Liver (tissue), 9 donors: ENCODE data around the gene HSD17B1. TPM values are rescaled to one million over a fixed set of nuclear protein-coding genes. Genes with fewer than 3 reads are reported as not detected.

Experiments used
- DNase-seq: peaks from one replicate; pipeline ENCODE4 v3.0.0-alpha.2; 2017; ENCODE audit warnings: low spot score
- H3K27ac ChIP-seq, 2 donors: one replicate each; pipeline ENCODE4 v1.7.0; 2013; ENCODE audit warnings: inconsistent platforms in 2 of 2, low read length in 2 of 2, control low read depth in 1 of 2, low read depth in 1 of 2, mild to moderate bottlenecking in 1 of 2
- H3K27me3 ChIP-seq, 4 donors: one replicate each; pipeline versions ENCODE4 v1.6.1 to v1.7.0; 2013; ENCODE audit warnings: low read length in 3 of 4, inconsistent platforms in 1 of 4, mild to moderate bottlenecking in 1 of 4, moderate library complexity in 1 of 4; ENCODE audit not compliant: control insufficient read depth in 4 of 4, insufficient read depth in 4 of 4
- H3K36me3 ChIP-seq, 4 donors: one replicate each; pipeline versions ENCODE4 v1.6.1 to v1.7.0; 2013; ENCODE audit warnings: low read length in 3 of 4, mild to moderate bottlenecking in 3 of 4, low read depth in 1 of 4, moderate library complexity in 1 of 4; ENCODE audit not compliant: control insufficient read depth in 4 of 4, insufficient read depth in 3 of 4
- H3K4me1 ChIP-seq, 4 donors: one replicate each; pipeline versions ENCODE4 v1.6.1 to v1.7.0; 2013; ENCODE audit warnings: low read length in 3 of 4, mild to moderate bottlenecking in 3 of 4, moderate library complexity in 1 of 4; ENCODE audit not compliant: control insufficient read depth in 4 of 4, insufficient read depth in 4 of 4
- H3K4me3 ChIP-seq, 3 donors: one replicate each; pipeline versions ENCODE4 v1.6.1 to v1.7.0; 2013; ENCODE audit warnings: low read length in 3 of 3, control low read depth in 1 of 3, low read depth in 1 of 3, mild to moderate bottlenecking in 1 of 3
- H3K9ac ChIP-seq, 2 donors: one replicate each; pipeline ENCODE4 v1.7.0; 2013; ENCODE audit warnings: low read length in 2 of 2, mild to moderate bottlenecking in 2 of 2, moderate library complexity in 2 of 2, control low read depth in 1 of 2, low read depth in 1 of 2
- H3K9me3 ChIP-seq, 4 donors: one replicate each; pipeline versions ENCODE4 v1.6.1 to v1.7.0; 2013; ENCODE audit warnings: low read length in 3 of 4; ENCODE audit not compliant: control insufficient read depth in 4 of 4
- ATF3 ChIP-seq: IDR thresholded peaks from 2 replicates; pipeline ENCODE4 v1.6.1; 2016; ENCODE audit warnings: antibody characterized with exemption
- EGR1 ChIP-seq, 2 donors: IDR thresholded peaks; 2 replicates each; pipeline ENCODE4 v1.6.1; 2016 to 2018; ENCODE audit warnings: antibody characterized with exemption in 2 of 2, low read depth in 2 of 2
- FOXA1 ChIP-seq: IDR thresholded peaks from 2 replicates; pipeline ENCODE4 v1.6.1; 2016; ENCODE audit warnings: antibody characterized with exemption
- GABPA ChIP-seq, 2 donors: IDR thresholded peaks in 1 of 2; conservative IDR thresholded peaks in 1 of 2; 2 replicates each; pipeline ENCODE4 v1.6.1; 2016; ENCODE audit warnings: antibody characterized with exemption in 2 of 2, mild to moderate bottlenecking in 1 of 2, moderate library complexity in 1 of 2
- HNF4G ChIP-seq: IDR thresholded peaks from 2 replicates; pipeline ENCODE4 v1.6.1; 2016; ENCODE audit warnings: antibody characterized with exemption
- JUND ChIP-seq, 2 donors: IDR thresholded peaks; 2 replicates each; pipeline ENCODE4 v1.6.1; 2016; ENCODE audit warnings: antibody characterized with exemption in 2 of 2
- MAX ChIP-seq: IDR thresholded peaks from 2 replicates; pipeline ENCODE4 v1.6.1; 2016; ENCODE audit warnings: antibody characterized with exemption
- NR2F2 ChIP-seq: IDR thresholded peaks from 2 replicates; pipeline ENCODE4 v1.6.1; 2016; ENCODE audit warnings: antibody characterized with exemption
- RAD21 ChIP-seq, 2 donors: IDR thresholded peaks; 2 replicates each; pipeline ENCODE4 v1.6.1; 2016; ENCODE audit warnings: antibody characterized with exemption in 2 of 2, mild to moderate bottlenecking in 2 of 2
- RXRA ChIP-seq, 2 donors: IDR thresholded peaks; 2 replicates each; pipeline ENCODE4 v1.6.1; 2017 to 2018; ENCODE audit warnings: antibody characterized with exemption in 2 of 2, mild to moderate bottlenecking in 1 of 2
- SP1 ChIP-seq: IDR thresholded peaks from 2 replicates; pipeline ENCODE4 v1.6.1; 2018; ENCODE audit warnings: antibody characterized with exemption, mild to moderate bottlenecking
- YY1 ChIP-seq: IDR thresholded peaks from 2 replicates; pipeline ENCODE4 v1.6.1; 2016; ENCODE audit warnings: antibody characterized with exemption, mild to moderate bottlenecking
- ZBTB33 ChIP-seq: IDR thresholded peaks from 2 replicates; pipeline ENCODE4 v1.6.1; 2016; ENCODE audit warnings: antibody characterized with exemption
- WGBS: extraction: QIAGEN DNeasy Blood & Tissue Kit; methylation state at CpG from one replicate; pipeline ENCODE4 v1.1.7; 2013; 5-methylcytosine and 5-hydroxymethylcytosine counted together
- polyA plus RNA-seq, 2 donors: library from polyadenylated mRNA; stranded (reverse) in 1 of 2; unstranded in 1 of 2; fragments of 200-250 nt in 1 of 2; fragments of >200 nt in 1 of 2; fragmentation: Nextera tagmentation in 1 of 2; extraction: Ambion mirVana in 1 of 2; gene quantifications; one replicate each; pipeline versions ENCODE4 v1.2.1 to v1.2.3, GENCODE V29; 2013 to 2015
- total RNA-seq, 2 donors: library from RNA; depleted of rRNA; stranded (reverse); fragments of >200 nt; gene quantifications; one replicate each; pipeline ENCODE4 v1.2.3, GENCODE V29; 2014
- donor health status: healthy.
- donor health status: healthy.
- donor health status: healthy.
- donor health status: healthy.
- donor health status: healthy.

HSD17B1 gene
- total and polyA plus RNA-seq, 4 donors, result 0.67 to 1.8 (median 1.0) TPM

GRCh38 chr17:42548993-42549755 lies 3.5 kb upstream of the HSD17B1 start:
- WGBS, result 82% methylated on average over 14 of the region's 14 CpGs
- Histone ChIP-seq H3K9me3 (no peaks in the 10 kb centered on the region), H3K4me1 (peaks cover 11 to 44% (median 29%) of the 10 kb centered on the region in 4 donors), H3K27me3 (no peaks in the 10 kb centered on the region), H3K36me3 (no peaks in the 10 kb centered on the region), H3K27ac (no peak overlapping the region), H3K9ac (peak overlapping the region in 1 of 2 donors; percentile 14), H3K4me3 (no peak overlapping the region)
- DNase-seq, result no peak
- no peak for TF ChIP-seq GABPA (IDR thresholded peaks at IDR 0.05 in 1 of 2, conservative IDR thresholded peaks at IDR 0.05 in 1 of 2)
- TF ChIP-seq FOXA1, result no peak
- TF ChIP-seq RXRA (IDR thresholded peaks at IDR 0.05), result no peak
- TF ChIP-seq HNF4G, result no peak
- no peak for TF ChIP-seq EGR1 (IDR thresholded peaks at IDR 0.05; ENCODE audit: low read depth in 2 of 2)
- TF ChIP-seq JUND (IDR thresholded peaks at IDR 0.05), result no peak

GRCh38 chr17:42553161-42553818 lies 567 bp downstream of the HSD17B1 start:
- WGBS, result 91% methylated on average over 45 of the region's 45 CpGs
- DNase-seq, result no peak
- Histone ChIP-seq H3K27ac (peak overlapping the region in 1 of 2 donors; percentile 93), H3K9me3 (no peaks in the 10 kb centered on the region), H3K9ac (no peak overlapping the region), H3K4me3 (no peak overlapping the region), H3K27me3 (no peaks in the 10 kb centered on the region), H3K36me3 (no peaks in the 10 kb centered on the region), H3K4me1 (peaks cover under 1 to 25% (median 15%) of the 10 kb centered on the region in 4 donors)
- no peak for TF ChIP-seq RXRA (IDR thresholded peaks at IDR 0.05)

GRCh38 chr17:42553866-42554249 lies 1.1 kb downstream of the HSD17B1 start:
- DNase-seq, result no peak
- Histone ChIP-seq H3K4me1 (peaks cover 0 to 21% (median 13%) of the 10 kb centered on the region in 4 donors), H3K9ac (peak overlapping the region in 1 of 2 donors; percentile 81), H3K9me3 (no peaks in the 10 kb centered on the region), H3K27ac (peak overlapping the region; percentile 88 to 93), H3K4me3 (peak overlapping the region; percentile 71 to 85 (median 71)), H3K27me3 (no peaks in the 10 kb centered on the region), H3K36me3 (no peaks in the 10 kb centered on the region)
- TF ChIP-seq RXRA (IDR thresholded peaks at IDR 0.05), result no peak
- TF ChIP-seq RAD21 (IDR thresholded peaks at IDR 0.05), result peak; percentile 7 to 24
- no peak for TF ChIP-seq MAX
- TF ChIP-seq SP1, result no peak
- 43% methylated on average over 16 of the region's 16 CpGs for WGBS

- no peaks in the 10 kb centered on the region for H3K27me3 ChIP-seq
- H3K9me3 ChIP-seq, result no peaks in the 10 kb centered on the region
- peak overlapping the region; percentile 88 to 93 for H3K27ac ChIP-seq
- H3K4me3 ChIP-seq, result peak overlapping the region; percentile 71 to 85 (median 71)
- H3K9ac ChIP-seq, result peak overlapping the region; percentile 80 to 90
- peaks cover 0 to 20% (median 11%) of the 10 kb centered on the region in 4 donors for H3K4me1 ChIP-seq
- TF ChIP-seq RXRA (IDR thresholded peaks at IDR 0.05) (peak in 1 of 2 donors; percentile 11), NR2F2 (no peak), ATF3 (no peak), GABPA (IDR thresholded peaks at IDR 0.05 in 1 of 2, conservative IDR thresholded peaks at IDR 0.05 in 1 of 2) (peak in 1 of 2 donors; percentile 79), YY1 (peak; percentile 47), ZBTB33 (no peak), RAD21 (IDR thresholded peaks at IDR 0.05) (peak in 1 of 2 donors; percentile 49)
- WGBS, result under 1% methylated on average over 82 of the region's 82 CpGs
- peak; percentile 76 for DNase-seq
- no peaks in the 10 kb centered on the region for H3K36me3 ChIP-seq
These were observed 1.8 kb downstream of the HSD17B1 start for GRCh38 chr17:42554250-42555121.
